ENCODE data around the gene ZBTB6. TPM values are rescaled to one million over a fixed set of nuclear protein-coding genes. Genes with fewer than 3 reads are reported as not detected.

Gene ZBTB6
- total and polyA plus RNA-seq, 9 of the 15 experiments (the other 6 are each of a cell fraction or from before 2014, with no cell fraction given), result 1.4 to 7.2 (median 5.3) TPM

DNA sequence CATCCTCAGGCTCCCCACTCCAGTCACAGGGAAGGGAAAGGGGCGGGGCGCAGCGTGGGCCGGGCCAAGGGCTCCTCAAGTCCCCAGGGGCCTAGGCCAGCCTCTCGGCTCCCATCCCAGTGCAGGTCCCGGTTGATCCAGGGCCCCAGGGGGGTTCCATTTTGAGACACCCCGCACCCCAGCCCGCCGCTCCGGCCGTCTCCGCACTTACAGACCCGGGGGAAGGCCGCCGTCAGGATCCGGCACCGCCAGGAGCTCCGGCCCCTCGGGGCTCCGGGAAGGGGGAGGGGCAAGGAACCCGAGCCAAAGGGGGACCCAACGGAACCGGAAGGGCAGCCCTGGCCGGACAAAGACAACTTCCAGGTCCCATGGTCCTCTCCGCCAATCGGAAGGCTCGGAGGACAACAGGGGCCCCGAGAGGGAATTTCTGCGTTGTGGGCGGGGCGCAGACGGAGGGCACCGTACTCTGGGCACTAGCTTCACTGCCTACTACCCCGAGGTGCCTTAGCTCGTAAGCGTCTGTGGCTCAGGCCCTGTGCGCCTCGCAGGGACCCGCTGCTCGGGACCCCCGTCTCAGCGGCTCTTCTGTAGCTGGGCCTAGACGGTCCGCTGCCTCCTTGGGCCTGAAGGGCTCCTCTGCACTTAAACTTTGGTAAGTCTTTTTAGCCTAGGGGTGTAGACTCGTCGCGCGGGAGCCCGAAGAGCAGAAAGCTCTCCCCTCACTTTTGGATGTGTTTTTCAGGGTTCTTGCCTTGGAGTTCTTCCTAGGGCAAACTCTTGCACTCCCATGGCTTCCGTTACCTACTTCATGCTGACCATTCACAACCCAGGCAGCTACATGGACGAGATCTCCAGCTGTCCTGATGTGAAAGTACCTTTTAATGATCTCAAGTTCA lies 18.4 kb upstream of the ZBTB6 start, which contains the start of gene ZBTB26 (continued):
- TF ChIP-seq, protein P1, sequence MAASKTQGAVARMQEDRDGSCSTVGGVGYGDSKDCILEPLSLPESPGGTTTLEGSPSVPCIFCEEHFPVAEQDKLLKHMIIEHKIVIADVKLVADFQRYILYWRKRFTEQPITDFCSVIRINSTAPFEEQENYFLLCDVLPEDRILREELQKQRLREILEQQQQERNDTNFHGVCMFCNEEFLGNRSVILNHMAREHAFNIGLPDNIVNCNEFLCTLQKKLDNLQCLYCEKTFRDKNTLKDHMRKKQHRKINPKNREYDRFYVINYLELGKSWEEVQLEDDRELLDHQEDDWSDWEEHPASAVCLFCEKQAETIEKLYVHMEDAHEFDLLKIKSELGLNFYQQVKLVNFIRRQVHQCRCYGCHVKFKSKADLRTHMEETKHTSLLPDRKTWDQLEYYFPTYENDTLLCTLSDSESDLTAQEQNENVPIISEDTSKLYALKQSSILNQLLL (CRISPR knock-in tag; IDR thresholded peaks at IDR 0.05; ENCODE audit: borderline replicate concordance), result no peak
- TF ChIP-seq, protein P2, sequence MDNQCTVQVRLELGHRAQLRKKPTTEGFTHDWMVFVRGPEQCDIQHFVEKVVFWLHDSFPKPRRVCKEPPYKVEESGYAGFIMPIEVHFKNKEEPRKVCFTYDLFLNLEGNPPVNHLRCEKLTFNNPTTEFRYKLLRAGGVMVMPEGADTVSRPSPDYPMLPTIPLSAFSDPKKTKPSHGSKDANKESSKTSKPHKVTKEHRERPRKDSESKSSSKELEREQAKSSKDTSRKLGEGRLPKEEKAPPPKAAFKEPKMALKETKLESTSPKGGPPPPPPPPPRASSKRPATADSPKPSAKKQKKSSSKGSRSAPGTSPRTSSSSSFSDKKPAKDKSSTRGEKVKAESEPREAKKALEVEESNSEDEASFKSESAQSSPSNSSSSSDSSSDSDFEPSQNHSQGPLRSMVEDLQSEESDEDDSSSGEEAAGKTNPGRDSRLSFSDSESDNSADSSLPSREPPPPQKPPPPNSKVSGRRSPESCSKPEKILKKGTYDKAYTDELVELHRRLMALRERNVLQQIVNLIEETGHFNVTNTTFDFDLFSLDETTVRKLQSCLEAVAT (IDR thresholded peaks at IDR 0.05), result no peak
- TF ChIP-seq L3MBTL2 (IDR thresholded peaks at IDR 0.05) (peak; percentile 29), CREB1 (IDR thresholded peaks at IDR 0.05) (0 out of 2 replicates have a peak, but pooled peaks have one; percentile 20), CREB1 (CRISPR knock-in tag; IDR thresholded peaks at IDR 0.05) (no peak), TSC22D4 (tag; IDR thresholded peaks at IDR 0.05) (no peak), TAF7 (tag; IDR thresholded peaks at IDR 0.05) (peak; percentile 51; the same call in 1 of the 2 replicates), ZNF785 (CRISPR knock-in tag; IDR thresholded peaks at IDR 0.05) (no peak), C11orf30 (IDR thresholded peaks at IDR 0.05; ENCODE audit: low read depth) (peak; percentile 93), RBM22 (IDR thresholded peaks at IDR 0.05; ENCODE audit: low read depth, low read length, poor library complexity, severe bottlenecking) (no peak), SRSF7 (optimal IDR thresholded peaks at IDR 0.05; ENCODE audit: low read depth, low read length) (no peak), ZNF551 (CRISPR knock-in tag; IDR thresholded peaks at IDR 0.05) (no peak), CBX5 (IDR thresholded peaks at IDR 0.05; ENCODE audit: borderline replicate concordance, low read depth) (no peak), FIP1L1 (IDR thresholded peaks at IDR 0.05; ENCODE audit: low read depth, low read length, poor library complexity, severe bottlenecking) (peak; percentile 86), PHTF2 (CRISPR knock-in tag; IDR thresholded peaks at IDR 0.05) (no peak), SIN3A (IDR thresholded peaks at IDR 0.05; ENCODE audit: borderline replicate concordance in 2 of 2, control insufficient read depth in 1 of 2, low read depth in 2 of 2, low read length in 2 of 2) (peak in 1 of 2 experiments; percentile 27; a peak in 1 of 4 replicates), PRPF4 (IDR thresholded peaks at IDR 0.05; ENCODE audit: insufficient read depth, low read depth, low read length, poor library complexity, severe bottlenecking) (no peak), ZFP36 (IDR thresholded peaks at IDR 0.05; ENCODE audit: low read depth, low read length, partially characterized antibody) (no peak), DDX20 (tag; IDR thresholded peaks at IDR 0.05; ENCODE audit: low read depth) (no peak), ZSCAN32 (CRISPR knock-in tag; IDR thresholded peaks at IDR 0.05) (no peak), PTTG1 (tag; IDR thresholded peaks at IDR 0.05; ENCODE audit: low read depth) (no peak), FOXA1 (IDR thresholded peaks at IDR 0.05; ENCODE audit: borderline replicate concordance) (no peak)
- TF ChIP-seq, protein P3, sequence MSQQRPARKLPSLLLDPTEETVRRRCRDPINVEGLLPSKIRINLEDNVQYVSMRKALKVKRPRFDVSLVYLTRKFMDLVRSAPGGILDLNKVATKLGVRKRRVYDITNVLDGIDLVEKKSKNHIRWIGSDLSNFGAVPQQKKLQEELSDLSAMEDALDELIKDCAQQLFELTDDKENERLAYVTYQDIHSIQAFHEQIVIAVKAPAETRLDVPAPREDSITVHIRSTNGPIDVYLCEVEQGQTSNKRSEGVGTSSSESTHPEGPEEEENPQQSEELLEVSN (IDR thresholded peaks at IDR 0.05; ENCODE audit: borderline replicate concordance in 1 of 2, extremely low read depth in 1 of 2, insufficient read depth in 1 of 2, insufficient read length in 1 of 2, low read depth in 1 of 2, low read length in 1 of 2, poor library complexity in 1 of 2, severe bottlenecking in 1 of 2), result no peak
